T-helper 17 cell (primary cell): Measurements from ENCODE around the gene KXD1. TPM values are rescaled to one million over a fixed set of nuclear protein-coding genes. Genes with fewer than 3 reads are reported as not detected.
A peak's percentile ranks its signal among the peaks of the same experiment; 100 is the strongest.

Source experiments
- ATAC-seq: fragments of 150-1000 bp; cut with Tn5 transposase; 2 replicates; pipeline ENCODE4 v1.10.0; 2021; ENCODE audit warnings: mild to moderate bottlenecking, moderate library complexity
- DNase-seq, 3 donors: peaks; one replicate each; pipeline versions ENCODE4 v3.0.0 to v3.0.0-alpha.2; 2020 to 2021
- H3K9me3 ChIP-seq: one replicate; pipeline ENCODE4 v1.7.0; 2013; ENCODE audit warnings: low read length, mild to moderate bottlenecking; ENCODE audit not compliant: control insufficient read depth, poor library complexity, severe bottlenecking
- H3K27ac Mint-ChIP-seq: one replicate; pipeline ENCODE4 v1.8.0; 2022; ENCODE audit warnings: mild to moderate bottlenecking, moderate library complexity, mixed read lengths
- H3K27me3 Mint-ChIP-seq: one replicate; pipeline ENCODE4 v1.8.0; 2022; ENCODE audit warnings: mixed read lengths
- H3K36me3 Mint-ChIP-seq: one replicate; pipeline ENCODE4 v1.8.0; 2022; ENCODE audit warnings: low read depth, mixed read lengths
- H3K4me1 Mint-ChIP-seq: one replicate; pipeline ENCODE4 v1.8.0; 2022; ENCODE audit warnings: mild to moderate bottlenecking, mixed read lengths
- H3K4me3 Mint-ChIP-seq: one replicate; pipeline ENCODE4 v1.8.0; 2022; ENCODE audit warnings: mild to moderate bottlenecking, moderate library complexity, mixed read lengths
- total RNA-seq, 4 donors: library from RNA in 2 of 4; stranded (reverse) in 2 of 4; gene quantifications; one replicate each; pipeline ENCODE4 v1.2.3 and lab custom pipeline; 2022 to 2026

The KXD1 gene, protein sequence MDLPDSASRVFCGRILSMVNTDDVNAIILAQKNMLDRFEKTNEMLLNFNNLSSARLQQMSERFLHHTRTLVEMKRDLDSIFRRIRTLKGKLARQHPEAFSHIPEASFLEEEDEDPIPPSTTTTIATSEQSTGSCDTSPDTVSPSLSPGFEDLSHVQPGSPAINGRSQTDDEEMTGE
- total RNA-seq, result 10 to 100 TPM; 69.6 to 78.5 TPM
- total RNA-seq (lab: John Stamatoyannopoulos, UW), result 61.0 to 63.4 reads per million in 2 donors

DNA sequence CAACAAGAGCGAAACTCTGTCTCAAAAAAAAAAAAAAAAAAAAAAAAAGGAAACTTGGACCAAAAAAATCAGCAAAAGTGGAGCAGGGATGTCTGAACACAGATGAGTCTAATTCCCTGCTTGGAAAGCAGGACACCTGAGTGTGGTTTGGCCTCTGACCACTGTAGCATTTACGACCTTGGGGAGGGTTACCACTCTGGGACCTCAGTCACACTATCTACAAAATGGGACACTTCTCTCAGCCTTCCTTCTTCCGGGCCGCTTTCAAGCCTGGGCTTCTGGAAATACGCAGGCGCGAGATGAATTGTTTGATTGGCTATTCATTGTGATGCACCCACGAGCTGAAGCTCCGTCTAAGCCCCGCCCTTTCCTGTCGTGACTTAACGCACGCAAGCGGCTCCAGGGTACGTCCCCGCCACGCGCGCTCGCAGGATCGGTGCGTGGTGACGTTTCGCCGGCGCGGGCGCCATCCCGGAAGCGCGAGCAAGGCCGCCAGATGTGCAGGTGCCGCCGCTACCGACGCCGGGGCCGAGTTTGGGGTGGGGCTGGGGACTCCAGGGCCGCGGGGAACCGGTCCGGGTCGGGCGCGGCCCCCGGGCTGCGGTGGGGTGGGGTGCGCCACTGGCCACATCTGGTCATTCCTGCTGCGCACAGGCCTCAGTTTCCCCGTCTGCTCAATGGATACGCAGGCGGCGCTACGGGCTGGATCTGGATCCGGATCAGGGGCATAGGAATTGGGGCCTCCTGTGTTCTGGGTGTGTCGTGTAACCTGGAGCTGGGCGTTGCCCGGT lies at the start of gene KXD1:
KXD1 (plus strand) TSS at position 460 of the 791 bp plus-strand sequence. CDS start 4,187 bp downstream, outside the sequence.
- H3K9me3 ChIP-seq, result no peaks in the 10 kb centered on the region
- H3K4me1 Mint-ChIP-seq, result peaks cover 17% of the 10 kb centered on the region
- H3K27me3 Mint-ChIP-seq, result no peaks in the 10 kb centered on the region
- DNase-seq (peak; percentile 95 to 96 (median 95)), ATAC-seq (peak; percentile 99)
- H3K36me3 Mint-ChIP-seq, result no peaks in the 10 kb centered on the region
- peak within 1 kb of the TSS; percentile 92 for H3K4me3 Mint-ChIP-seq
- peak within 1 kb of the TSS; percentile 94 for H3K27ac Mint-ChIP-seq

GRCh38 chr19:18508585-18508984 lies 49.1 kb upstream of the KXD1 start:
- peak overlapping the region; percentile 97 for H3K27ac Mint-ChIP-seq
- no peaks in the 10 kb centered on the region for H3K27me3 Mint-ChIP-seq
- ATAC-seq, result no peak

DNA sequence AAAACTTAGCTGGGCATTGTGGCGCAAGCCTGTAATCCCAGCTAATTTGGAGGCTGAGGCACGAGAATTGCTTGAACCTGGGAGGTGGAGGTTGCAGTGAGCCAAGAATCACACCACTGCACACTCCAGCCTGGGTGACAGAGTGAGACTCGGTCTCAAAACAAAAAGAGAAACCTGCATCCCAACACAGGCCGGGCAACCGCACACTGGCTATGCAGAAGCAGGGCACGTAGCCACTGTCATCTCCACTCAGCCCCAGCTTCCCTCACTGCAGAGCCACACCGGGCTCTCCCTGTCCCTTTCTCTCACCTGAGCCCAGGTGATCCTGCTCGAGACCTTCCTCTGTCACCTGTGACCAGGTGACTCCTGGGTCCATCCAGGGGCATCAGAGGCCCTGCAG lies 47.5 kb upstream of the KXD1 start:
- H3K27ac Mint-ChIP-seq, result no peak overlapping the region

More at GRCh38 chr19:18508585-18508984, 49.1 kb upstream of the KXD1 start:
- Mint-ChIP-seq H3K36me3 (no peaks in the 10 kb centered on the region), H3K4me1 (peaks cover 54% of the 10 kb centered on the region), H3K4me3 (peak overlapping the region; percentile 49)
- DNase-seq, result no peak
- H3K9me3 ChIP-seq, result no peaks in the 10 kb centered on the region

GRCh38 chr19:18513868-18514267 lies 43.8 kb upstream of the KXD1 start:
- no peaks in the 10 kb centered on the region for H3K9me3 ChIP-seq
- peak overlapping the region; percentile 65 for H3K27ac Mint-ChIP-seq
- DNase-seq (no peak), ATAC-seq (no peak)
- H3K4me1 Mint-ChIP-seq, result peaks cover 46% of the 10 kb centered on the region
- no peaks in the 10 kb centered on the region for H3K27me3 Mint-ChIP-seq
- H3K36me3 Mint-ChIP-seq, result no peaks in the 10 kb centered on the region
- H3K4me3 Mint-ChIP-seq, result peak overlapping the region; percentile 19

More for the DNA sequence above, 47.5 kb upstream of the KXD1 start:
- Mint-ChIP-seq H3K4me1 (peaks cover 55% of the 10 kb centered on the region), H3K27me3 (no peaks in the 10 kb centered on the region), H3K36me3 (no peaks in the 10 kb centered on the region), H3K4me3 (no peak overlapping the region)
- ATAC-seq (no peak), DNase-seq (no peak)
- no peaks in the 10 kb centered on the region for H3K9me3 ChIP-seq

- Mint-ChIP-seq H3K4me3 (peak overlapping the region; percentile 1), H3K27ac (peak overlapping the region; percentile 70), H3K4me1 (peaks cover 50% of the 10 kb centered on the region), H3K36me3 (no peaks in the 10 kb centered on the region), H3K27me3 (no peaks in the 10 kb centered on the region)
- peak; percentile 80 for ATAC-seq
- DNase-seq, result peak in 1 of 3 donors; percentile 40
- H3K9me3 ChIP-seq, result no peaks in the 10 kb centered on the region
These were observed 42.6 kb upstream of the KXD1 start for GRCh38 chr19:18514800-18515682.

GRCh38 chr19:18515959-18516358 lies 41.7 kb upstream of the KXD1 start:
- Mint-ChIP-seq H3K36me3 (no peaks in the 10 kb centered on the region), H3K4me3 (peak overlapping the region; percentile 12), H3K27ac (peak overlapping the region; percentile 70), H3K4me1 (peaks cover 47% of the 10 kb centered on the region), H3K27me3 (no peaks in the 10 kb centered on the region)
- H3K9me3 ChIP-seq, result no peaks in the 10 kb centered on the region
- ATAC-seq (no peak), DNase-seq (no peak)

- no peaks in the 10 kb centered on the region for H3K36me3 Mint-ChIP-seq
- H3K27me3 Mint-ChIP-seq, result no peaks in the 10 kb centered on the region
- H3K4me3 Mint-ChIP-seq, result no peak overlapping the region
- DNase-seq (no peak), ATAC-seq (no peak)
- peaks cover 47% of the 10 kb centered on the region for H3K4me1 Mint-ChIP-seq
- H3K9me3 ChIP-seq, result no peaks in the 10 kb centered on the region
- peak overlapping the region; percentile 39 for H3K27ac Mint-ChIP-seq
These were observed 40.1 kb upstream of the KXD1 start for GRCh38 chr19:18517606-18518005.

GRCh38 chr19:18518639-18519038 lies 39.0 kb upstream of the KXD1 start:
- no peaks in the 10 kb centered on the region for H3K9me3 ChIP-seq
- Mint-ChIP-seq H3K4me1 (peaks cover 40% of the 10 kb centered on the region), H3K27ac (peak overlapping the region; percentile 39), H3K4me3 (no peak overlapping the region), H3K36me3 (no peaks in the 10 kb centered on the region), H3K27me3 (no peaks in the 10 kb centered on the region)
- DNase-seq (no peak), ATAC-seq (no peak)

GRCh38 chr19:18519962-18520847 lies 37.5 kb upstream of the KXD1 start:
- H3K27ac Mint-ChIP-seq, result peak overlapping the region; percentile 95
- ATAC-seq, result no peak
- no peaks in the 10 kb centered on the region for H3K9me3 ChIP-seq
- H3K27me3 Mint-ChIP-seq, result no peaks in the 10 kb centered on the region
- H3K36me3 Mint-ChIP-seq, result no peaks in the 10 kb centered on the region
- DNase-seq, result peak; percentile 34 to 48 (median 39)
- H3K4me1 Mint-ChIP-seq, result peaks cover 32% of the 10 kb centered on the region
- H3K4me3 Mint-ChIP-seq, result peak overlapping the region; percentile 99

- no peaks in the 10 kb centered on the region for H3K27me3 Mint-ChIP-seq
- H3K27ac Mint-ChIP-seq, result peak overlapping the region; percentile 95
- ATAC-seq, result no peak
- H3K9me3 ChIP-seq, result no peaks in the 10 kb centered on the region
- H3K4me3 Mint-ChIP-seq, result peak overlapping the region; percentile 99
- no peak for DNase-seq
- H3K4me1 Mint-ChIP-seq, result peaks cover 31% of the 10 kb centered on the region
- H3K36me3 Mint-ChIP-seq, result no peaks in the 10 kb centered on the region
These were observed 36.6 kb upstream of the KXD1 start for GRCh38 chr19:18520848-18521691.

GRCh38 chr19:18521692-18522123 lies 36.0 kb upstream of the KXD1 start, which contains the start of gene ELL:
Gene ELL (minus strand): TSS chr19:18522070. CDS start chr19:18522055, 15 bp downstream.
- no peak for ATAC-seq

More at GRCh38 chr19:18521692-18522123, 36.0 kb upstream of the KXD1 start, which contains the start of gene ELL:
- H3K9me3 ChIP-seq, result no peaks in the 10 kb centered on the region
- H3K36me3 Mint-ChIP-seq, result no peaks in the 10 kb centered on the region
- H3K4me1 Mint-ChIP-seq, result peaks cover 25% of the 10 kb centered on the region
- H3K27me3 Mint-ChIP-seq, result no peaks in the 10 kb centered on the region
- peak within 1 kb of the TSS; percentile 99 for H3K4me3 Mint-ChIP-seq
- DNase-seq, result no peak
- peak within 1 kb of the TSS; percentile 95 for H3K27ac Mint-ChIP-seq
